ENCODE data around the gene ANKRD28.
"Not testable (repeated sequence)": the region's sequence is repeated elsewhere in the genome, so short reads cannot be mapped to it uniquely, and the experiment has no call there.

The ANKRD28 gene

GRCh38 chr3:15769256-15769915, 28.4 kb downstream of the ANKRD28 start:
- DNase-seq: no peak

- no peak for DNase-seq
Observed at GRCh38 chr3:15768421-15769255, 29.1 kb downstream of the ANKRD28 start.

DNA sequence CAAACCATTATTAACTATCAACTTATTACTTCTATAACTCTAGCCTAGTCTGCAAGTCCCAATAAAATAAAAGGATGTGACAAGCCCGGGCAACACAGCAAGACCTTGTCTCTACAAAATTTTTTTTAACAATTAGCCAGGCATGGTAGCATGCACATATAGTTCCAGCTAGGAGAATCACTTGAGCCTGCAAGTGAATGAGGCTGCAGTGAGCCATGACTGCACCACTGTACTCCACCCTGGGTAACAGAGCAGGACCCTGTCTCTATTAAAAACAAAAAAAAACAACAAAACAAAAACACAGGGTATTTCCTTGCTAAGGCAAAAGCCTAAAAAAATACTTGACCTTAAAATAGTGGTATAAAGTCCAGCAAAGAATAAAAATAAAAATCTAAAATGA, 31.4 kb downstream of the ANKRD28 start:
- DNase-seq: no peak

DNA sequence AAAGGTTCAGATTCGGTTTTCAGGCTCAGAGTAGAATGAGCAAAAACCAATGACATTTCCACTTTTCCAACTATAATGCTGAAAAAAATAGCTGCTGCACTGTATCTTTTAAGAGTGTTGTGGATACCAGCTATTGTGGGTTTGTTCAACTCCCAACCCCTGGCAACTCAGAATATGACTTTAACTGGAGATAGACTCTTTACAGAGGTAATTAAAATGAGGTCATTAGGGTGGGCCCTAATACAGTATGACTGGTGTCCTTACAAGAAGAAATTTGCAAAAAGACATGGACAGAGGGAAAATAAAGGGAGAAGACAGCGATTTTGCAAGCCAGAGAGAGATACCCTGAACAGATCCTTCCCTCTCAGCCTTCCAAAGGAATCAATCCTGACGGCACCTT, 39.5 kb downstream of the ANKRD28 start:
- no peak for DNase-seq

- no peak for DNase-seq
Observed at GRCh38 chr3:15757824-15758223, 40.0 kb downstream of the ANKRD28 start.

DNA sequence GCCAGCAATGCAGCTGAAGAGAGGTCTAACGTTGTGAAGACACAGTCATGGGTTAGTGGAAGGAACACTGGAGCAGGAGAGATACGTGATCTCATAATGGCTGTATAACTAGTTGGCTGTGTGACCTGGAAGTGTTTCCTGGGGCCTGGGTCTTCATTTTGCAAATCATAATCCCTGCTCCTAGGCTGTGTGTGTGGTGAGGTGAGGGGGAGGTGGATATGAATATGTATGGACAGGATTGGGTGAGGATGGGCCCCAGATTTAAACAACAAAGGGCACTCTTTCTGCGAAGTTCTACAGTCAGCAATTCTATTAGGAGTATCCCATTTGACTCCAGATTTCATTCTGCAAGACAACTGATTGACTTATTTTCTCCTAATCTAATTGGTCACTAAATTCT, 41.3 kb downstream of the ANKRD28 start:
- DNase-seq: no peak

- DNase-seq: no peak
Observed at GRCh38 chr3:15755780-15756179, 42.0 kb downstream of the ANKRD28 start.

GRCh38 chr3:15755181-15755580, 42.6 kb downstream of the ANKRD28 start:
- DNase-seq: no peak

DNA sequence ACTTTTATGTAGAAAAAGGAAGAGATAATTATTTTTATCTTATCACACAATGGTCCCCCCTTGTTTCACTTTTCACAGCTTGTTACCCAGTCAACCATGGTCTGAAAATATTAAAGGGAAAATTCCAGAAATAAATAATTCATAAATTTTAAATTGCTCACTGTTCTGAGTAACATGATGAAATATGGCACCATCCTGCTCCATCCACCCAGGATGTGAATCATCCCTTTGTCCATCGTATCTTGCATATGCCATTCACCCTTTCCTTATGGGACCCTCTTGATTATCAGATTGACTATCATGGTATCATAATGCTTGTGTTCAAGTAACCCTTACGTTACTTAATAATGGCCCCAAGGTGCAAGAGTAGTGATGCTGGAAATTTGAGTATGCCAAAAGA, 43.7 kb downstream of the ANKRD28 start:
- DNase-seq: no peak

GRCh38 chr3:15753056-15753710, 44.6 kb downstream of the ANKRD28 start:
- DNase-seq: peak; percentile 27

- no peak for DNase-seq
Observed at GRCh38 chr3:15750879-15751278, 46.9 kb downstream of the ANKRD28 start.

- DNase-seq: no peak
Observed at GRCh38 chr3:15750143-15750542, 47.6 kb downstream of the ANKRD28 start.

- DNase-seq: not testable (repeated sequence)
Observed at GRCh38 chr3:15745896-15746295, 51.9 kb downstream of the ANKRD28 start.

- no peak for DNase-seq
Observed at GRCh38 chr3:15744176-15744575, 53.6 kb downstream of the ANKRD28 start.

GRCh38 chr3:15743587-15744009, 54.2 kb downstream of the ANKRD28 start:
- no peak for DNase-seq

DNA sequence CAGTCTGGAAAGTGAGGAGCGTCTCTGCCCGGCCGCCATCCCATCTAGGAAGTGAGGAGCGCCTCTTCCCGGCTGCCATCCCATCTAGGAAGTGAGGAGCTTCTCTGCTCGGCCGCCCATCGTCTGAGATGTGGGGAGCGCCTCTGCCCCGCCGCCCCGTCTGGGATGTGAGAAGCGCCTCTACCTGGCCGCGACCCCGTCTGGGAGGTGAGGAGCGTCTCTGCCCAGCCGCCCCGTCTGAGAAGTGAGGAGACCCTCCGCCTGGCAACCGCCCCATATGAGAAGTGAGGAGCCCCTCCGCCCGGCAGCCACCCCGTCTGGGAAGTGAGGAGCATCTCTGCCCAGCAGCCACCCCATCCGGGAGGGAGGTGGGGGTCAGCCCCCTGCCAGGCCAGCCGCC, 55.5 kb downstream of the ANKRD28 start:
- DNase-seq: not testable (repeated sequence)

DNA sequence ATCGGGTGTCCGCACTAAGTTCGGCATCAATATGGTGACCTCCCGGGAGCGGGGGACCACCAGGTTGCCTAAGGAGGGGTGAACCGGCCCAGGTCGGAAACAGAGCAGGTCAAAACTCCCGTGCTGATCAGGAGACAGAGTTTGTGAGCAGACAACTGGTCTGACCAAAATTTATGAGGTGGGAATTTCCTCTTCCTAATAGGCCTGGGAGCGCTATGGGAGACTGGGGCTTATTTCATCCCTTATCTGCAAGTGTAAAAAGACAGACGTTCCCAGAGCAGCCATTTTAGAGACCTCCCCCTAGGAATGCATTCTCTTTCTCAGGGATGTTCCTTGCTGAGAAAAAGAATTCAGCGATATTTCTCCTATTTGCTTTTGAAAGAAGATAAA, 59.2 kb downstream of the ANKRD28 start:
- DNase-seq: not testable (repeated sequence)

GRCh38 chr3:15731024-15731423, 66.8 kb downstream of the ANKRD28 start:
- DNase-seq: no peak

DNA sequence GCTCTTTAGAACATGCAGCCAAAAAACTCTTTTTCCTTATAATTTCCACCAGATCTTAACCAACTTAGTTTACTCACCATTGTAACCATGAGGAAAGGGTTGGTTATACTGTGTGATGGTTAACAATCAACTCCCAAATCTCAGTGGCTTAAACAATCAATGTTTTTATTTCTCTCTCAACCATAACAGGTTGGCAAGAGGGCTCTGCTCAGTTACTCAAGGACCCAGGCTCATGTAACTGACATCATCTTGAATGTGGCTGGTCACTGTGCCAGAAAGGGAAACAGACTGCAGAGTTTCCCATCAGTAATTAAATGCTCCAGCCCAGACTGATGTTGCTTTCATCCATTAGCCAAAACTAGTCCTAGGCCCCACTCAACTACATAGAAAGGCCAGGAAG, 69.0 kb downstream of the ANKRD28 start:
- DNase-seq: no peak

GRCh38 chr3:15726881-15727280, 70.9 kb downstream of the ANKRD28 start:
- peak in 1 of 2 donors; percentile 11 for DNase-seq

GRCh38 chr3:15726043-15726442, 71.7 kb downstream of the ANKRD28 start:
- DNase-seq: no peak

- no peak for DNase-seq
Observed at GRCh38 chr3:15724446-15724845, 73.3 kb downstream of the ANKRD28 start.

DNA sequence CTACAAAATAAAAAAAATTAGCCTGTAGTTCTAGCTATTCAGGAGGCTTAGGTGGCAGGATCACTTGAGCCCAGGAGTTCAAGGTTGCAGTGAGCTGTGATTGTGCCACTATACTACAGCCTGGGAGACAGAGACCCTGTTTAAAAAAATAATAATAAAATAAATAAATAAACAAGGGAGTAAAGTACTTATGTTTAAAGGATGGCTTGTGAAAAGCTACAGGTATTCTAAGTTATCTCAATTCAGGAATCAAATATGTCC, 74.2 kb downstream of the ANKRD28 start:
- no peak for DNase-seq
